Measurements from ENCODE around the gene SLC38A8. TPM values are rescaled to one million over a fixed set of nuclear protein-coding genes. Genes with fewer than 3 reads are reported as not detected.

SLC38A8 gene
- polyA plus RNA-seq, 1 experiment = not detected

GRCh38 chr16:84038469-84038868, 4.1 kb downstream of the SLC38A8 start:
- H3K27ac ChIP-seq (ENCODE audit: low read depth, low read length) = no peak overlapping the region
- CTCF ChIA-PET = interaction anchor here (1.3 kb wide), 1 partner anchor 28 kb away, joined by 6 read pairs; no protein-coding TSS in a partner anchor
- TF ChIP-seq, protein P1, sequence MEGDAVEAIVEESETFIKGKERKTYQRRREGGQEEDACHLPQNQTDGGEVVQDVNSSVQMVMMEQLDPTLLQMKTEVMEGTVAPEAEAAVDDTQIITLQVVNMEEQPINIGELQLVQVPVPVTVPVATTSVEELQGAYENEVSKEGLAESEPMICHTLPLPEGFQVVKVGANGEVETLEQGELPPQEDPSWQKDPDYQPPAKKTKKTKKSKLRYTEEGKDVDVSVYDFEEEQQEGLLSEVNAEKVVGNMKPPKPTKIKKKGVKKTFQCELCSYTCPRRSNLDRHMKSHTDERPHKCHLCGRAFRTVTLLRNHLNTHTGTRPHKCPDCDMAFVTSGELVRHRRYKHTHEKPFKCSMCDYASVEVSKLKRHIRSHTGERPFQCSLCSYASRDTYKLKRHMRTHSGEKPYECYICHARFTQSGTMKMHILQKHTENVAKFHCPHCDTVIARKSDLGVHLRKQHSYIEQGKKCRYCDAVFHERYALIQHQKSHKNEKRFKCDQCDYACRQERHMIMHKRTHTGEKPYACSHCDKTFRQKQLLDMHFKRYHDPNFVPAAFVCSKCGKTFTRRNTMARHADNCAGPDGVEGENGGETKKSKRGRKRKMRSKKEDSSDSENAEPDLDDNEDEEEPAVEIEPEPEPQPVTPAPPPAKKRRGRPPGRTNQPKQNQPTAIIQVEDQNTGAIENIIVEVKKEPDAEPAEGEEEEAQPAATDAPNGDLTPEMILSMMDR (IDR thresholded peaks at IDR 0.05; ENCODE audit: low read depth, low read length) = no peak
- H3K27me3 ChIP-seq (ENCODE audit: control insufficient read depth, insufficient read depth, low read length) = peaks cover 55% of the 10 kb centered on the region
- H3K9me3 ChIP-seq (ENCODE audit: control insufficient read depth, insufficient read depth, low read length) = peaks cover 10% of the 10 kb centered on the region
- DNase-seq (ENCODE audit: low read depth, low spot score) = no peak
- no peak overlapping the region for H3K4me3 ChIP-seq (ENCODE audit: low read depth, low read length)
- POLR2A ChIA-PET = no interaction called here

- H3K4me3 ChIP-seq (ENCODE audit: low read depth, low read length) = no peak overlapping the region
- no peak overlapping the region for H3K27ac ChIP-seq (ENCODE audit: low read depth, low read length)
- H3K9me3 ChIP-seq (ENCODE audit: control insufficient read depth, insufficient read depth, low read length) = peaks cover 10% of the 10 kb centered on the region
- DNase-seq (ENCODE audit: low read depth, low spot score) = no peak
- POLR2A ChIA-PET = no interaction called here
- TF ChIP-seq, protein P1 (IDR thresholded peaks at IDR 0.05; ENCODE audit: low read depth, low read length) = no peak
- CTCF ChIA-PET = no interaction called here
- H3K27me3 ChIP-seq (ENCODE audit: control insufficient read depth, insufficient read depth, low read length) = peaks cover 43% of the 10 kb centered on the region
These were observed 5.6 kb downstream of the SLC38A8 start for GRCh38 chr16:84036982-84037425.

DNA sequence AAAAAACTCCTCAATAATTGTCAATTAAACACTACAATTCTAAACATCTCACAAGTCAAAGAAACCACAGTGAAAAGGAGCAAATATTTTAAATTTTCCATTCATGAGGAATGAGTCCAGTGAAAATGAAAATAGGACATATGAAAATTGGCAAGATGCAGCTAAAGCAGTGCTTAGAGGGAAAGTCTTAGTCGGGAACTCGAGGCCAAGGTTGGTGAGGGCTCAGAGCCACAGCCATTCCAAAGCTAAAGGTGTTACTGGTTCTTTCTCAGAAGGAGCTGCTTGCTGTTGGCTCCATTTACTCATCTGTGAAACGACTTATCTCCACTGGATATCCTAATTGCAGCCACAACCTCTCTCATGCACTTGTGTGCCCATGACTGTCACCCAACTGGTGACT, 6.5 kb downstream of the SLC38A8 start:
- no peak for DNase-seq (ENCODE audit: low read depth, low spot score)

DNA sequence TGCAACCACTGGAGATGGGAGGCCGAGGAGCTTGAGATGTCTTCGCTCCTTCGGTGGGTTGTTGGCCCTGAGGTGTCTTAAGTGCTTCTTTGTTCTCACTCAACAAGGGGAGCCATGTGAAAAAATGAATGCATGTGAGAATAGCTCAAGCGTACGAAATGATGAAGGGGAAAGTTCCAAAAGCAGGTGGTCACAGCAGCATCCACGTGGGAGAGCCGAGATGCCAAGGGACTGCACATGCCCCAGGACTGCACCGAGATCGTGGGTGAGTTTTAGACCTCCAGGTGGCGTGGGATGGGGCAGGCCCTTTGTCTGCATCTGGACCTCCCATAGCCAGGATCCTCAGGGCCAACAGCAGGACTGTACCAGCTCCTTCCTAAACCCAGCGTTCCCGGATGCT, 8.1 kb downstream of the SLC38A8 start:
- Histone ChIP-seq H3K4me3 (ENCODE audit: low read depth, low read length) (no peak overlapping the region), H3K27ac (ENCODE audit: low read depth, low read length) (no peak overlapping the region), H3K9me3 (ENCODE audit: control insufficient read depth, insufficient read depth, low read length) (peaks cover 10% of the 10 kb centered on the region), H3K27me3 (ENCODE audit: control insufficient read depth, insufficient read depth, low read length) (peaks cover 34% of the 10 kb centered on the region)
- TF ChIP-seq, protein P1 (IDR thresholded peaks at IDR 0.05; ENCODE audit: low read depth, low read length) = no peak
- no peak for DNase-seq (ENCODE audit: low read depth, low spot score)
- CTCF ChIA-PET = interaction anchor here (1.1 kb wide), 1 partner anchor 31 kb away, joined by 4 read pairs; no protein-coding TSS in a partner anchor
- POLR2A ChIA-PET = no interaction called here

More for the DNA sequence above, 6.5 kb downstream of the SLC38A8 start:
- peaks cover 10% of the 10 kb centered on the region for H3K9me3 ChIP-seq (ENCODE audit: control insufficient read depth, insufficient read depth, low read length)
- ChIA-PET CTCF (no interaction called here), POLR2A (no interaction called here)
- H3K4me3 ChIP-seq (ENCODE audit: low read depth, low read length) = no peak overlapping the region
- H3K27me3 ChIP-seq (ENCODE audit: control insufficient read depth, insufficient read depth, low read length) = peaks cover 35% of the 10 kb centered on the region
- TF ChIP-seq, protein P1 (IDR thresholded peaks at IDR 0.05; ENCODE audit: low read depth, low read length) = no peak
- H3K27ac ChIP-seq (ENCODE audit: low read depth, low read length) = no peak overlapping the region

- ChIA-PET CTCF (interaction anchor here (1.1 kb wide), 1 partner anchor 32 kb away, joined by 4 read pairs; no protein-coding TSS in a partner anchor), POLR2A (no interaction called here)
These were observed 9.1 kb downstream of the SLC38A8 start for GRCh38 chr16:84033251-84034195.

More at GRCh38 chr16:84033251-84034195, 9.1 kb downstream of the SLC38A8 start:
- Histone ChIP-seq H3K27me3 (ENCODE audit: control insufficient read depth, insufficient read depth, low read length) (peaks cover 35% of the 10 kb centered on the region), H3K27ac (ENCODE audit: low read depth, low read length) (no peak overlapping the region), H3K9me3 (ENCODE audit: control insufficient read depth, insufficient read depth, low read length) (peaks cover 10% of the 10 kb centered on the region), H3K4me3 (ENCODE audit: low read depth, low read length) (no peak overlapping the region)
- TF ChIP-seq, protein P1 (IDR thresholded peaks at IDR 0.05; ENCODE audit: low read depth, low read length) = no peak
- no peak for DNase-seq (ENCODE audit: low read depth, low spot score)

All from AG04450 (cell line).